ENCODE results near the gene CD274. TPM values are rescaled to one million over a fixed set of nuclear protein-coding genes. Genes with fewer than 3 reads are reported as not detected.

CD274 gene
- total RNA-seq, 1 experiment from 2014 or later = 2.5 TPM

GRCh38 chr9:5485378-5486085 lies 35.2 kb downstream of the CD274 start:
- BruUV-seq (replicated peaks) = no TSS peak
- intact Hi-C loops (cut with micrococcal nuclease) = no loop called here
- no peaks in the 10 kb centered on the region for H3K4me1 ChIP-seq (ENCODE audit: control insufficient read depth in 1 of 2, insufficient read depth in 2 of 2, low read length in 2 of 2)
- ChIA-PET POLR2A (no interaction called here), CTCF (no interaction called here), RAD21 (ENCODE audit: low non-redundant PET in 1 of 2, low total read pairs in 2 of 2, uncharacterized antibody in 2 of 2, unreplicated experiment in 2 of 2) (no interaction called here)
- no peaks in the 10 kb centered on the region for H3K9me2 ChIP-seq (ENCODE audit: insufficient read depth)
- DNase-seq (ENCODE audit: low read depth, low spot score) = no peak
- no peaks in the 10 kb centered on the region for H3K9me3 ChIP-seq (ENCODE audit: control insufficient read depth in 1 of 2, insufficient read depth in 1 of 2, low read depth in 1 of 2, low read length in 2 of 2)
- TF ChIP-seq POLR2A (IDR thresholded peaks at IDR 0.05; ENCODE audit: borderline replicate concordance, extremely low read depth, insufficient read depth, insufficient read length) = no peak
- no peak for TF ChIP-seq REST (IDR thresholded peaks at IDR 0.05; ENCODE audit: low read depth)
- TF ChIP-seq EZH2phosphoT487 (IDR thresholded peaks at IDR 0.05; ENCODE audit: borderline replicate concordance) = no peak
- no peak for TF ChIP-seq RAD21 (IDR thresholded peaks at IDR 0.05; ENCODE audit: low read depth)
- TF ChIP-seq EGR1 (IDR thresholded peaks at IDR 0.05; ENCODE audit: low read depth) = no peak
- TF ChIP-seq TCF7L2 (IDR thresholded peaks at IDR 0.05; ENCODE audit: borderline replicate concordance, extremely low read depth, insufficient read depth, insufficient read length) = no peak
- TF ChIP-seq ZFX (IDR thresholded peaks at IDR 0.05) = no peak
- TF ChIP-seq CEBPB (IDR thresholded peaks at IDR 0.05; ENCODE audit: low read depth) = no peak
- no peak for TF ChIP-seq SP1 (IDR thresholded peaks at IDR 0.05; ENCODE audit: low read depth)
- no peak for ATAC-seq
- H3K4me2 ChIP-seq (ENCODE audit: low read length) = no peak overlapping the region
- H3K27ac ChIP-seq (ENCODE audit: low read depth, low read length) = no peak overlapping the region
- no peak overlapping the region for H3K9ac ChIP-seq (ENCODE audit: low read length)
- H3K79me2 ChIP-seq (ENCODE audit: insufficient read depth, low read length) = no peaks in the 10 kb centered on the region
- no peaks in the 10 kb centered on the region for H3K36me3 ChIP-seq (ENCODE audit: control insufficient read depth in 1 of 2, insufficient read depth in 2 of 2, low read length in 2 of 2)
- H2AFZ ChIP-seq (ENCODE audit: low read depth, low read length, poor library complexity, severe bottlenecking) = no peak overlapping the region
- no peaks in the 10 kb centered on the region for H4K20me1 ChIP-seq (ENCODE audit: insufficient read depth)
- H3K4me3 ChIP-seq (replicated peaks in 1 of 2; ENCODE audit: low read depth in 1 of 2, low read length in 2 of 2) = no peak overlapping the region
- H3K27me3 ChIP-seq (ENCODE audit: insufficient read depth, low read length) = no peaks in the 10 kb centered on the region
